ENCODE measurements around the gene ENPP7. TPM values are rescaled to one million over a fixed set of nuclear protein-coding genes. Genes with fewer than 3 reads are reported as not detected.

The ENPP7 gene
- polyA plus RNA-seq, 1 donor (not counting 4 experiments of a cell fraction or from before 2014, with no cell fraction given): not detected

GRCh38 chr17:79695797-79696609 is 34.7 kb upstream of the ENPP7 start:
- TF ChIP-seq, protein P1, sequence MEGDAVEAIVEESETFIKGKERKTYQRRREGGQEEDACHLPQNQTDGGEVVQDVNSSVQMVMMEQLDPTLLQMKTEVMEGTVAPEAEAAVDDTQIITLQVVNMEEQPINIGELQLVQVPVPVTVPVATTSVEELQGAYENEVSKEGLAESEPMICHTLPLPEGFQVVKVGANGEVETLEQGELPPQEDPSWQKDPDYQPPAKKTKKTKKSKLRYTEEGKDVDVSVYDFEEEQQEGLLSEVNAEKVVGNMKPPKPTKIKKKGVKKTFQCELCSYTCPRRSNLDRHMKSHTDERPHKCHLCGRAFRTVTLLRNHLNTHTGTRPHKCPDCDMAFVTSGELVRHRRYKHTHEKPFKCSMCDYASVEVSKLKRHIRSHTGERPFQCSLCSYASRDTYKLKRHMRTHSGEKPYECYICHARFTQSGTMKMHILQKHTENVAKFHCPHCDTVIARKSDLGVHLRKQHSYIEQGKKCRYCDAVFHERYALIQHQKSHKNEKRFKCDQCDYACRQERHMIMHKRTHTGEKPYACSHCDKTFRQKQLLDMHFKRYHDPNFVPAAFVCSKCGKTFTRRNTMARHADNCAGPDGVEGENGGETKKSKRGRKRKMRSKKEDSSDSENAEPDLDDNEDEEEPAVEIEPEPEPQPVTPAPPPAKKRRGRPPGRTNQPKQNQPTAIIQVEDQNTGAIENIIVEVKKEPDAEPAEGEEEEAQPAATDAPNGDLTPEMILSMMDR (optimal IDR thresholded peaks at IDR 0.05 in 1 of 3, IDR thresholded peaks at IDR 0.05 in 1 of 3, conservative IDR thresholded peaks at IDR 0.05 in 1 of 3; ENCODE audit: extremely low read depth in 1 of 3, insufficient read depth in 2 of 3, low read length in 3 of 3): no peak
- TF ChIP-seq EZH2 (IDR thresholded peaks at IDR 0.05; ENCODE audit: low read length): no peak
- FAIRE-seq: no peak
- Histone ChIP-seq H3K27ac (ENCODE audit: control insufficient read depth, insufficient read depth, low read length) (no peak overlapping the region), H3K9me3 (ENCODE audit: control insufficient read depth, low read depth, low read length) (no peaks in the 10 kb centered on the region), H2AFZ (ENCODE audit: control insufficient read depth, low read length) (no peak overlapping the region), H3K79me2 (ENCODE audit: control insufficient read depth, insufficient read depth, low read length) (no peaks in the 10 kb centered on the region), H3K27me3 (ENCODE audit: control insufficient read depth, extremely low read depth, insufficient read depth, low read length) (peaks cover 28% of the 10 kb centered on the region), H3K4me1 (ENCODE audit: control insufficient read depth, extremely low read depth, insufficient read depth, low read length) (no peaks in the 10 kb centered on the region), H4K20me1 (ENCODE audit: control insufficient read depth, extremely low read depth, insufficient read depth, low read length) (no peaks in the 10 kb centered on the region), H3K9ac (ENCODE audit: control insufficient read depth, extremely low read depth, insufficient read depth, low read length) (no peak overlapping the region), H3K4me2 (ENCODE audit: control insufficient read depth, extremely low read depth, insufficient read depth, low read depth, low read length) (no peak overlapping the region), H3K9me1 (ENCODE audit: control insufficient read depth, extremely low read depth, insufficient read depth, low read length) (no peaks in the 10 kb centered on the region), H3K4me3 (ENCODE audit: control insufficient read depth in 2 of 3, extremely low read depth in 1 of 3, insufficient read depth in 2 of 3, low read depth in 1 of 3, low read length in 3 of 3) (no peak overlapping the region), H3K36me3 (ENCODE audit: control insufficient read depth in 2 of 2, extremely low read depth in 1 of 2, insufficient read depth in 2 of 2, low read length in 2 of 2) (no peaks in the 10 kb centered on the region)
- no peak for DNase-seq (ENCODE audit: low read depth, low spot score)
- dilution Hi-C loops (cut with MboI; ENCODE audit: extremely low pct_ligation_motif_present, low sequenced_read_pairs): no loop called here

DNA sequence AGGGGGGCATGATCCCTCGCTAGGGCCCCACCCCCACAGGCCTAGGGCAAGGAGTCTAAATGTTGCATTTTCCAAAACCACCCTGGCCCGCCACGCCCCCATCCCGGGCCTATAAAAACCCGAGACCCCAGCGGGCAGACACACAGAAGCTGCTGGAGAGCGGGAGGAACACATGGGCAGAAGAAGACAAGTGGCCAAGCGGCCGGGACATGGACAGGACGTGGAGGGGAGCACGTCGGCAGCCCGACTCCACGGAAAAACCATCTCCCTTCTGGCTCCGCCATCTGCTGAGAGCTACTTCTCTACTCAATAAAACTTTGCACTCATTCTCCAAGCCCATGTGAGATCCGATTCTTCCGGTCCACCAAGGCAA is 34.1 kb upstream of the ENPP7 start:
- no peak overlapping the region for H3K27ac ChIP-seq (ENCODE audit: control insufficient read depth, insufficient read depth, low read length)
- H4K20me1 ChIP-seq (ENCODE audit: control insufficient read depth, extremely low read depth, insufficient read depth, low read length): no peaks in the 10 kb centered on the region
- peaks cover 25% of the 10 kb centered on the region for H3K27me3 ChIP-seq (ENCODE audit: control insufficient read depth, extremely low read depth, insufficient read depth, low read length)
- H3K36me3 ChIP-seq (ENCODE audit: control insufficient read depth in 2 of 2, extremely low read depth in 1 of 2, insufficient read depth in 2 of 2, low read length in 2 of 2): no peaks in the 10 kb centered on the region
- no peak overlapping the region for H3K9ac ChIP-seq (ENCODE audit: control insufficient read depth, extremely low read depth, insufficient read depth, low read length)
- no peak overlapping the region for H2AFZ ChIP-seq (ENCODE audit: control insufficient read depth, low read length)
- no peak overlapping the region for H3K4me3 ChIP-seq (ENCODE audit: control insufficient read depth in 2 of 3, extremely low read depth in 1 of 3, insufficient read depth in 2 of 3, low read depth in 1 of 3, low read length in 3 of 3)
- no peak for DNase-seq (ENCODE audit: low read depth, low spot score)
- dilution Hi-C loops (cut with MboI; ENCODE audit: extremely low pct_ligation_motif_present, low sequenced_read_pairs): no loop called here
- TF ChIP-seq EZH2 (IDR thresholded peaks at IDR 0.05; ENCODE audit: low read length): no peak
- TF ChIP-seq, protein P1 (optimal IDR thresholded peaks at IDR 0.05 in 1 of 3, IDR thresholded peaks at IDR 0.05 in 1 of 3, conservative IDR thresholded peaks at IDR 0.05 in 1 of 3; ENCODE audit: extremely low read depth in 1 of 3, insufficient read depth in 2 of 3, low read length in 3 of 3): no peak
- no peaks in the 10 kb centered on the region for H3K4me1 ChIP-seq (ENCODE audit: control insufficient read depth, extremely low read depth, insufficient read depth, low read length)
- no peak overlapping the region for H3K4me2 ChIP-seq (ENCODE audit: control insufficient read depth, extremely low read depth, insufficient read depth, low read depth, low read length)
- no peaks in the 10 kb centered on the region for H3K9me1 ChIP-seq (ENCODE audit: control insufficient read depth, extremely low read depth, insufficient read depth, low read length)
- H3K9me3 ChIP-seq (ENCODE audit: control insufficient read depth, low read depth, low read length): no peaks in the 10 kb centered on the region
- H3K79me2 ChIP-seq (ENCODE audit: control insufficient read depth, insufficient read depth, low read length): no peaks in the 10 kb centered on the region
- FAIRE-seq: no peak
